Bone marrow (tissue), 2 donors: ENCODE data around the gene DCHS1.

ENCODE experiments used
- DNase-seq, 2 donors: peaks; one replicate each; lab custom pipeline; 2025; lab: John Stamatoyannopoulos, UW

The DCHS1 gene

GRCh38 chr11:6594142-6594768 lies 61.4 kb downstream of the DCHS1 start:
- no peak for DNase-seq

- DNase-seq = no peak
Observed at GRCh38 chr11:6588018-6588417, 67.6 kb downstream of the DCHS1 start.

DNA sequence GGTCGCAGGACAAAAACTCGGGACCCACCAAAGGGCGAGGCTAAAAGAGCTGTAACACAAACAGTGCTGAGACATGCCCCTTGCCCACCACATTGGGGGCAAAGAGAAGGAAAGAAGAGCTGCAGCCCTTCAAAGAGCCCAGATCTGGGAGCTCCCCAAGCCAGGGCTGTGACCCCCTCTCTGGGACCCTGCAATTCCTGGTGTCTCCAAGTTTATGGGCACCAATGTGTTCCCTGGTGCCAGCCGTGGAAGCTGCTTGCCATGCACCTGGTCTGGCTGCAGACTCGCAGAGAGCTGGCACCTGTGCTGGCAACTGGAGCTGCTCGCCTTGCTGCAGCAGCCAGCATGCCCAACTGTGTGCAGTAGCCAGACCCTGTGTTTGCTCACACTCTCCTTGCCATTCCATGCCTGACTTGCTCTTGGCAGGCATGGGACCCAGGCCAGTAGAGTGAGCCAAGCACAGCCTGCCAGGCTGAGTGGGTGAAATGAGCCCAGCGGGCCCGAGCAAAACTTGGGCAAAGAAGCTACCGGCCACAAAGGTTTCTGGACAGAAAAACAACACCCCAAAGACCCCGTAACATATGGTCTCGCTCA lies 68.2 kb downstream of the DCHS1 start:
- no peak for DNase-seq

GRCh38 chr11:6586434-6587359 lies 68.9 kb downstream of the DCHS1 start:
- DNase-seq = no peak

DNA sequence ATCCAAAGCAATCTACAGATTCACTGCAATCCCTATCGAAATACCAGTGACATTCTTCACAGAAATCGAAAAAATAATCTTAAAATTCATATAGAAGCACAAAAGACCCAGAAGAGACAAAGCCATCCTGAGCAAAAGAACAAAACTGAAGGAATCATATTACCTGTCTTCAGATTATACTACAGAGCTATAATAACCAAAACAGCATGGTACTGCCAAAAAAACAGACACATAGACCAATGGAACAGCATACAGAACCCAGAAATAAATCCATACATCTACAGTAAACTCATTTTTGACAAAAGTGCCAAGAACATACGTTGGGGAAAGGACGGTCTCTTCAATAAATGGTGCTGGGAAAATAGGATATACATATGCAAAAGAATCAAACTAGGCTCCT lies 71.1 kb downstream of the DCHS1 start:
- no peak for DNase-seq

GRCh38 chr11:6583584-6583983 lies 72.0 kb downstream of the DCHS1 start:
- DNase-seq = no peak

DNA sequence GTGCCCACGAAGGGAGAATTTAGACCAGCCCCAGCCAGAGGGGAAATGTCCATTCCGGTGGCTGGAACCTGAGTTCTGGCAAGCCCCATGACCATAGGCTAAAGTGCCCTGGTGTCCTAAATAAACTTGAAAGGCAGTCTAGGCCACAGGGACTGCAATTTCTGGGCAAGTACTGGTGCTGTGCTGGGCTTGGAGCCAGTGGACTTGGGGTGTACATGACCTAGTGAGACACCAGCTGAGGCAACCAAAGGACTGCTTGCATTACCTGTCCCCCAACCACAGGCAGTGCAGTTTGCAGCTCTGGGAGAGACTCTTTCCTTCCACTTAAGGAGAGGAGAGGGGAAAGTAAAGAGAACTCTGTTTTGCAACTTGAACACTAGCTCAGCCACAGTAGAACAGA lies 75.9 kb downstream of the DCHS1 start:
- no peak for DNase-seq

DNA sequence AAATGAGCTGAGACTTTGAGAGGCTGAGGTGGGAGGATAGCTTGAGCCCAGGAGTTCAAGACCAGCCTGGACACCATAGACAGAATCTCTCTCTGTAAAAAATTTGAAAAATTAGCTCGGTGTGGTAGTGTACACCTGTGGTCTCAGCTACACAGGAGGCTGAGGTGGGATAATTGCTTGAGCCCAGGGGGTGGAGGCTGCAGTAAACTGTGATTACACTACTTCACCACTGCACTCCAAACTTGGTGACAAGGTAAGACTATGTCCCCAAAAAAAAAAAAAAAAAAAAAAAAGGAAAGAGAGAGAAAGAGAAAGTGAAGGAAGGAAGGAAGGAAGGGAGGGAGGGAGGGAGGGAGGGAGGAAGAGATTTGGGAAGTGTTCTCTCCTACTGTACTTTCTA lies 77.5 kb downstream of the DCHS1 start:
- no peak for DNase-seq

DNA sequence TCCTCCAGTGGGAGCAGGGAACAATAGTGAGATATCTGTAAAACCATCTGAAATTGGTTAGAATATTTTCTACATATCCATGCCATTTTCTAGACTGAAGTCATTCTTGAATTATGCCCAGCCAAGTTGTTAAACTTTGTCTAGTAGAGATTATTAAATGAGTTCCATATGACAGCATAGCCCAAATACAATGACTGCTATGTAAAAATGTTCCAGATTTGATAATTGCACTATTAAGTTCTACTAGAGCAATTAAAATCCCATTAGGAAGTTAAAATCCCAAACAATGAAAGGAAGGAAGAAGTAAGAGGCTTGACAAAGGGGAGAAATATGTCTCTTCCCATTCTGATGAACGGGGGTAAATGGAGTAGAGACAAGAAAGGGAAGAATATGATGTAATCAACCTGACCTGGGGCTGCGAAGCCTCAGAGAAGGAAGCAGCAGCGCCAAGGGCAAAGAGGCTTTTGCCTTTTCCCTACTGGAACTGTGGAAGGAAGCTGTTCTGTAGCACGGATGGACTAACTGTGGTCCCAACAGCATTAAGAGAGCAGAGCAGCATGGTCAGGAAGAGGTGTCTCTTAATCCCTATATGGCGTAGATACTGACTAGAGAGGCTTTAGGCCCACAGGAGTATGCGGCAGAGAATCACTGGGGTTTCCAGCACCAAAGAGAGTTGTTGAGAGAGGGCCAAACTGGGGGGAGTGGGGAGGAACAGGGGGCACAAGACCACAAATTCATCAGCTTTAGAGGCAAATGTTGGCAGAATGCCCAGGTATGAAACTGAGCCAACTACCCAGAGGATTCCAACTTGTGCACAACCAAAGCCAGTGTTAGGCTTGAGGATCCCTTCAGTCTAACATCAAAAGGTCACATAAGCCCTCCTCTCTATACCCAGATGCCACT lies 78.9 kb downstream of the DCHS1 start:
- no peak for DNase-seq

DNA sequence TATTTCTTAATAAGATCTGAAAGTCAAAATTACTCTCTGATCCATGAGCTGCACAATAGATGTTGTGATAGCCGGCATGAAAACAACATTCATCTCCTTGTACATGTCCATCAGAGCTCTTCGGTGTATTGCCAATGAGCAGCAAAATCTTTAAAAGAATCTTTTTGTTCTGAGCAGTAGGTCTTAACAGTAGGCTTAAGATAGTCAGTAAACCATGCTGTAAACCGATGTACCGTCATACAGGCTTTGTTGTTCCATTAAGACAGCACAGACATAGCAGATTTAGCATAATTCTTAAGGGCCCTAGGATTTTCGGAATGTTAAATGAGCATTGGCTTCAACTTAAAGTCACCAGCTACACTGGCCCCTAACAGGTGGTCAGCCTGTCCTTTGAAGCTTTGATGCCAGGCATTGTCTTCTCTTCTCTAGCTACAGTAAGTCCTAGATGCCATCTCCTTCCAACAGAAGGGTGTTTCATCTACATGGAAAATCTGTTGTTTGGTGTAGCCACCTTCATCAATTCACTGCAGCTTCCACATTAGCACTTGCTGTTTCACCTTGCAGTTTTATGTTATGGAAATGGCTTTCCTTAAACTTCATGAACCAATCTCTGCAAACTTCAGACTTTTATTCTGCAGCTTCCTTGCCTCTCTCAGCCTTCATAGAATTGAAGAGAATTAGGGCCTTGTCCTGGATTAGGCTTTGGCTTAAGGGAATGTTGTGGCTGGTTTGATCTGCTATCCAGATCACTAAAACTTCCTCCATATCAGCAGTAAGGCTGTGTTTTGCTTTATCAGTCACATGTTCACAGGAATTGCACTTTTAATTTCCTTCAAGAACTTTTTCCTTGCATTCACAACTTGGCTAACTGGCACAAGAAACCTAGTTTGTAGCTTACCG lies 80.5 kb downstream of the DCHS1 start:
- DNase-seq = no peak

GRCh38 chr11:6572215-6572614 lies 83.4 kb downstream of the DCHS1 start:
- DNase-seq = no peak

- no peak for DNase-seq
Observed at GRCh38 chr11:6571434-6572008, 84.1 kb downstream of the DCHS1 start.
